Left ventricle myocardium inferior (tissue), 1 donor: ENCODE data around the gene IAH1. TPM values are rescaled to one million over a fixed set of nuclear protein-coding genes. Genes with fewer than 3 reads are reported as not detected.

ENCODE experiments used
- DNase-seq: peaks from one replicate; pipeline ENCODE4 v3.0.0-alpha.2; 2020
- H3K27ac ChIP-seq: fragments of 200-600 bp; replicated peaks from 2 replicates; pipeline ENCODE4 v1.8.0; 2021
- H3K27me3 ChIP-seq: fragments of 200-600 bp; 2 replicates; pipeline ENCODE4 v1.8.0; 2021; ENCODE audit warnings: low read depth
- H3K36me3 ChIP-seq: fragments of 200-600 bp; 2 replicates; pipeline ENCODE4 v1.8.0; 2021
- H3K4me1 ChIP-seq: fragments of 200-600 bp; 2 replicates; pipeline ENCODE4 v1.8.0; 2021
- H3K4me3 ChIP-seq: fragments of 200-600 bp; 2 replicates; pipeline ENCODE4 v1.8.0; 2021; ENCODE audit warnings: mild to moderate bottlenecking, moderate library complexity
- H3K9me3 ChIP-seq: fragments of 200-600 bp; replicated peaks from 2 replicates; pipeline ENCODE4 v1.8.0; 2021
- intact Hi-C: fragments of 100-400 bp; cut with micrococcal nuclease; formaldehyde crosslinking; loops from one replicate; pipeline ENCODE4 v1.11.0; 2022
- total RNA-seq: library from RNA; stranded (reverse); fragmentation: NEBNext Ultra II Directional; extraction: Animal tissue kit (Norgen Biotek cat#: 25700); gene quantifications from one replicate; pipeline ENCODE4 v1.2.1, GENCODE V29; 2021
- TF ChIP-seq, protein P1 (sequence below): fragments of 200-600 bp; IDR thresholded peaks from 2 replicates; pipeline ENCODE4 v1.8.0; 2021; ENCODE audit warnings: antibody characterized with exemption, mild to moderate bottlenecking, borderline replicate concordance
- donor health status: DM: no; HTN: yes; CAD: no; lungs with severe emphysema.

Gene IAH1
- total RNA-seq, 1 donor from 2014 or later = 82.9 TPM

DNA sequence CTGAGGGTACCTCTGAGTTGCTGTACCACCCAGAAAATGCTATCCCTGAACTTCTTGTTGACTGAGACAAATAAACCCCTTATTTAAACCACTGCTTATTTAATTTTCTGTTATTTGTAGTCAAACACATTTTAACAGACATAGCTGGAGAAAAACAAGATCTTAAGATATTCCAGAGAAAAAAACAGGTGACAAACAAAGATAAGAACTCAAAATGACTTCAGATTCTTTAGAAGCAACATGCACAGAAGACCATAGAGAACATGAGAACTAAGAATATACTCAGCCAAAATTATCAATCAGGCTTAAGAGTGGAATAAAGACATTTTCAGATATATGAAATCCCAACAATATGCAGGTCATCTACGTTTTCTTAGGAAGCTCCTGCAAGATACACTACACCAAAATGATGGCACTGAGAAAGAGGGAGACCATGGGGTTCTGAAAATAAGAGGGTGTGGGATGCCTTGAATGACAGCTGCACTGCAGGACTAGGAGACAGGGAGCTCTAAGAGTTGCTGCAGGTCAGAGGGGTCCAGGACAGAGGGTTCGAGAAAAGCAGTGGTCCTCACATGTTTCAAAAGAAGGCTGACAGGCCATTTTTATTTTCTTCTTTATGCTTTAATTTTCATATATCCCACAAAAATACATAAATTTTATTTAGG lies 42.9 kb downstream of the IAH1 start:
- Histone ChIP-seq H3K27ac (no peak overlapping the region), H3K36me3 (peaks cover 78% of the 10 kb centered on the region), H3K4me1 (no peaks in the 10 kb centered on the region), H3K9me3 (no peaks in the 10 kb centered on the region), H3K27me3 (no peaks in the 10 kb centered on the region), H3K4me3 (no peak overlapping the region)
- TF ChIP-seq, protein P1, sequence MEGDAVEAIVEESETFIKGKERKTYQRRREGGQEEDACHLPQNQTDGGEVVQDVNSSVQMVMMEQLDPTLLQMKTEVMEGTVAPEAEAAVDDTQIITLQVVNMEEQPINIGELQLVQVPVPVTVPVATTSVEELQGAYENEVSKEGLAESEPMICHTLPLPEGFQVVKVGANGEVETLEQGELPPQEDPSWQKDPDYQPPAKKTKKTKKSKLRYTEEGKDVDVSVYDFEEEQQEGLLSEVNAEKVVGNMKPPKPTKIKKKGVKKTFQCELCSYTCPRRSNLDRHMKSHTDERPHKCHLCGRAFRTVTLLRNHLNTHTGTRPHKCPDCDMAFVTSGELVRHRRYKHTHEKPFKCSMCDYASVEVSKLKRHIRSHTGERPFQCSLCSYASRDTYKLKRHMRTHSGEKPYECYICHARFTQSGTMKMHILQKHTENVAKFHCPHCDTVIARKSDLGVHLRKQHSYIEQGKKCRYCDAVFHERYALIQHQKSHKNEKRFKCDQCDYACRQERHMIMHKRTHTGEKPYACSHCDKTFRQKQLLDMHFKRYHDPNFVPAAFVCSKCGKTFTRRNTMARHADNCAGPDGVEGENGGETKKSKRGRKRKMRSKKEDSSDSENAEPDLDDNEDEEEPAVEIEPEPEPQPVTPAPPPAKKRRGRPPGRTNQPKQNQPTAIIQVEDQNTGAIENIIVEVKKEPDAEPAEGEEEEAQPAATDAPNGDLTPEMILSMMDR = no peak
- DNase-seq = no peak
- intact Hi-C loops = no loop called here

DNA sequence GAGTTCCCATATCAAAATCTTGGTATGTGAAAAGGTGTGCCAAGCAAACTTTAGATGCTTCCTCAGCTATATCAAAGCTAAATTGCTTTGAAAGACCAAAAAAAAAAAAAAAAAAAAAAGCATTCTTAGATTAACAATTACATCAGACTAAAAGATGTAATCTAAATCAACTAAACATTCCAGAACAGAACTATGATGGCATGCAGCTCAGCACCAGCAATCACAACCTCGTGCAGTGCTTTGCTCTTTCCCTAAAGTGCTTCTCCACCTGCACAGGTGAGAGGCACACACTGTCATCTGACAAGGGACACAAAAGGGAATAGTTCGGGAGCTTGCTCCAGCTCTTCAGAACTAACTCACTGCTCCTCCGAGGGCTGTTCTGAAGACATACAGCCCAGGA lies 43.8 kb downstream of the IAH1 start:
- Histone ChIP-seq H3K9me3 (no peaks in the 10 kb centered on the region), H3K27ac (no peak overlapping the region), H3K36me3 (peaks cover 76% of the 10 kb centered on the region), H3K4me1 (no peaks in the 10 kb centered on the region), H3K27me3 (no peaks in the 10 kb centered on the region), H3K4me3 (no peak overlapping the region)
- no peak for DNase-seq
- TF ChIP-seq, protein P1 = no peak
- intact Hi-C loops = no loop called here

DNA sequence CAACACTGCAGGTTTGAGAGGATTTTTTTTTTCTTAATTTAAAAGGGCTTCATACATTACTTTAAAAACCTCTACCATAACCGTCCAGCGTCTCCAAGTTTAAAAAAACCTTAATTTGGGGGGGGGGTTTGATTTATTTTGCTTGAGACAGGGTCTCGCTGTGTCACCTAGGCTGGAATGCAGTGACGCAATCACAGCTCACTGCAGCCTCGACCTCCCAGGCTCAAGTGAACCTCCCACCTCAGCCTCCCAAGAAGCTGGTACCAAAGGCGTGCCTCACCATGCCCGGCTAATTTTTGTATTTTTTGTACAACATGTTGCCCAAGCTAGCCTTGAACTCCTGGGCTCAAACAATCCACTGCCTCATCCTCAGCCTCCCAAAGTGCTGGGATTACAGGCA lies 44.4 kb downstream of the IAH1 start:
- no peaks in the 10 kb centered on the region for H3K27me3 ChIP-seq
- H3K4me3 ChIP-seq = no peak overlapping the region
- TF ChIP-seq, protein P1 = no peak
- H3K4me1 ChIP-seq = no peaks in the 10 kb centered on the region
- intact Hi-C loops = no loop called here
- peaks cover 72% of the 10 kb centered on the region for H3K36me3 ChIP-seq
- H3K9me3 ChIP-seq = no peaks in the 10 kb centered on the region
- no peak for DNase-seq
- no peak overlapping the region for H3K27ac ChIP-seq

DNA sequence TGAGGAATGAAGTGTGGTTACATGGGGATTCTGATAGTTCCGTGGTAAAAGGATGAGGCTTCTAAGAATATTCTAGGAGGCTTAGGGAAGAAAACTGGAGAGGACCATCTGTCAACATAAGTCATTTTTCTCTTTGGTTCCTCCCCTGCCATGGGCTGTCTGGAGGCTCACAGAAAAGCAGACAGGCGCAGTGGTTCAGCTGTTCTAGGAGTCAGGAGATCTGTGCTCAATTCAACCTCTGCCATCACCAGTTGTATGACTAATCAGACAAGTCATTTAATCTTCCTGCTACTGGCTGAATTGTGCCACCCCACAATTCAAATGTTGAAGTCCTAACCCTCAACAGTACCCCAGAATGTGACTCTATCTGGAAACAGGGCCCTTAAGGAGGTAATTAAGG lies 44.9 kb downstream of the IAH1 start:
- intact Hi-C loops = no loop called here
- no peaks in the 10 kb centered on the region for H3K27me3 ChIP-seq
- H3K4me1 ChIP-seq = no peaks in the 10 kb centered on the region
- no peak for DNase-seq
- H3K27ac ChIP-seq = no peak overlapping the region
- H3K9me3 ChIP-seq = no peaks in the 10 kb centered on the region
- peaks cover 74% of the 10 kb centered on the region for H3K36me3 ChIP-seq
- TF ChIP-seq, protein P1 = no peak
- H3K4me3 ChIP-seq = no peak overlapping the region

DNA sequence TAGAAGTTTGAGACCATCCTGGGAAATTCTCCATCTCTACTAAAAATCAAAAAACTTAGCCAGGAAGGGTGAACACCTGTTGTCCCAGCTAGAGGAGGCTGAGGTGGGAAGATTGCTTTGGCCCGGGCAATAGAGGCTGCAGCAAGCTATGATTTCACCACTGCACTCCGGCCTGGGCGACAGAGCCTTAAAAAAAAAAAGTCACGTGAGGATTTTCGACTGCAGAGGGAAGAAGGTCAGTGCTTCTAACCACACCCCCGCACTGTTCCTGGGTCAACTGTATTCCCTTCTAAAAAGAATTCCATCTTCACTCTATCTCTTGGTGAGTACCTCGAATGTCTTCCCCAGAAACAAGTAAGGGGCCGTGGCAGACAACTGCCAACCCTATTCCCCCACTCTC lies 49.9 kb downstream of the IAH1 start:
- Histone ChIP-seq H3K4me3 (no peak overlapping the region), H3K27ac (no peak overlapping the region), H3K27me3 (no peaks in the 10 kb centered on the region), H3K36me3 (peaks cover 76% of the 10 kb centered on the region), H3K9me3 (no peaks in the 10 kb centered on the region), H3K4me1 (no peaks in the 10 kb centered on the region)
- intact Hi-C loops = no loop called here
- DNase-seq = no peak
- TF ChIP-seq, protein P1 = no peak
